RWPE2 (cell line): ENCODE results near the gene NFIX.
A peak's percentile ranks its signal among the peaks of the same experiment; 100 is the strongest.

Experiments
- ATAC-seq: fragments of 200-7000 bp; cut with Tn5 transposase; 3 replicates; pipeline ENCODE4 v1.9.1; 2021; ENCODE audit warnings: low read depth
- DNase-seq: peaks from one replicate; pipeline ENCODE4 v3.0.0-alpha.2; 2020; ENCODE audit warnings: low spot score
- H3K27ac ChIP-seq: fragments of 450-650 bp; 2 replicates; pipeline ENCODE4 v1.5.1; 2017; ENCODE audit warnings: mild to moderate bottlenecking; ENCODE audit not compliant: poor library complexity, severe bottlenecking
- H3K27me3 ChIP-seq: fragments of 250-450 bp; sonication (Bioruptor Pico); 2 replicates; pipeline ENCODE4 v1.5.1; 2021; ENCODE audit warnings: mild to moderate bottlenecking, moderate library complexity; ENCODE audit not compliant: insufficient read depth, poor library complexity, severe bottlenecking
- H3K36me3 ChIP-seq: fragments of 250-450 bp; sonication (Bioruptor Pico); 2 replicates; pipeline ENCODE4 v1.5.1; 2020; ENCODE audit warnings: low read depth, mild to moderate bottlenecking, moderate library complexity
- H3K4me1 ChIP-seq: fragments of 250-450 bp; sonication (Bioruptor Pico); 2 replicates; pipeline ENCODE4 v1.5.1; 2021; ENCODE audit warnings: mild to moderate bottlenecking, moderate library complexity; ENCODE audit not compliant: insufficient read depth, poor library complexity, severe bottlenecking
- H3K4me3 ChIP-seq: fragments of 250-450 bp; sonication (Bioruptor Pico); 2 replicates; pipeline ENCODE4 v1.5.1; 2021; ENCODE audit warnings: mild to moderate bottlenecking, moderate library complexity; ENCODE audit not compliant: severe bottlenecking
- H3K9me3 ChIP-seq: fragments of 250-450 bp; sonication (Bioruptor Pico); 2 replicates; pipeline ENCODE4 v1.5.1; 2021; ENCODE audit warnings: mild to moderate bottlenecking, moderate library complexity; ENCODE audit not compliant: severe bottlenecking
- TF ChIP-seq, protein P1 (sequence below): fragments of 450-650 bp; IDR thresholded peaks from one replicate; pipeline ENCODE4 v1.5.1; 2017; ENCODE audit warnings: mild to moderate bottlenecking, moderate library complexity; ENCODE audit not compliant: poor library complexity, severe bottlenecking

NFIX gene

DNA sequence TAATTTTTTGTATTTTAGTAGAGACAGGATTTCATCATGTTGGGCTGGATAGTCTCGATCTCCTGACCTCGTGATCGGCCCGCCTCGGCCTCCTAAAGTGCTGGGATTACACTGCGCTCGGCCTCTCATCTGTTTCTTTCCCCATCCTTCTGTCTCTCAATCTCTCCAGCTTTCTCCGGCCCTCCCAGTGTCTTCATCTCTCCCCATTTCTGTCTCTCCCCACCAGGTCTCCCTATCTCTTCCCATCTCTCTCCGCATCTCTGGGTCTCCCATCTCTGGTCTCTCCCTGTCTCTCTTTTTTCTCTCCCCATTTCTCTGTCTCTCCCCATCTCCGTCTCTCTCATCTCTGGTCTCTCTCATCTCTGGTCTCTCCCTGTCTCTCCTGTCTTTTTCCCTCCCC lies 12.2 kb upstream of the NFIX start:
- Histone ChIP-seq H3K9me3 (no peaks in the 10 kb centered on the region), H3K4me3 (peak overlapping the region; percentile 17), H3K27me3 (no peaks in the 10 kb centered on the region), H3K4me1 (no peaks in the 10 kb centered on the region), H3K36me3 (no peaks in the 10 kb centered on the region), H3K27ac (no peak overlapping the region)
- DNase-seq (no peak), ATAC-seq (no peak)
- TF ChIP-seq, protein P1, sequence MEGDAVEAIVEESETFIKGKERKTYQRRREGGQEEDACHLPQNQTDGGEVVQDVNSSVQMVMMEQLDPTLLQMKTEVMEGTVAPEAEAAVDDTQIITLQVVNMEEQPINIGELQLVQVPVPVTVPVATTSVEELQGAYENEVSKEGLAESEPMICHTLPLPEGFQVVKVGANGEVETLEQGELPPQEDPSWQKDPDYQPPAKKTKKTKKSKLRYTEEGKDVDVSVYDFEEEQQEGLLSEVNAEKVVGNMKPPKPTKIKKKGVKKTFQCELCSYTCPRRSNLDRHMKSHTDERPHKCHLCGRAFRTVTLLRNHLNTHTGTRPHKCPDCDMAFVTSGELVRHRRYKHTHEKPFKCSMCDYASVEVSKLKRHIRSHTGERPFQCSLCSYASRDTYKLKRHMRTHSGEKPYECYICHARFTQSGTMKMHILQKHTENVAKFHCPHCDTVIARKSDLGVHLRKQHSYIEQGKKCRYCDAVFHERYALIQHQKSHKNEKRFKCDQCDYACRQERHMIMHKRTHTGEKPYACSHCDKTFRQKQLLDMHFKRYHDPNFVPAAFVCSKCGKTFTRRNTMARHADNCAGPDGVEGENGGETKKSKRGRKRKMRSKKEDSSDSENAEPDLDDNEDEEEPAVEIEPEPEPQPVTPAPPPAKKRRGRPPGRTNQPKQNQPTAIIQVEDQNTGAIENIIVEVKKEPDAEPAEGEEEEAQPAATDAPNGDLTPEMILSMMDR, result no peak

DNA sequence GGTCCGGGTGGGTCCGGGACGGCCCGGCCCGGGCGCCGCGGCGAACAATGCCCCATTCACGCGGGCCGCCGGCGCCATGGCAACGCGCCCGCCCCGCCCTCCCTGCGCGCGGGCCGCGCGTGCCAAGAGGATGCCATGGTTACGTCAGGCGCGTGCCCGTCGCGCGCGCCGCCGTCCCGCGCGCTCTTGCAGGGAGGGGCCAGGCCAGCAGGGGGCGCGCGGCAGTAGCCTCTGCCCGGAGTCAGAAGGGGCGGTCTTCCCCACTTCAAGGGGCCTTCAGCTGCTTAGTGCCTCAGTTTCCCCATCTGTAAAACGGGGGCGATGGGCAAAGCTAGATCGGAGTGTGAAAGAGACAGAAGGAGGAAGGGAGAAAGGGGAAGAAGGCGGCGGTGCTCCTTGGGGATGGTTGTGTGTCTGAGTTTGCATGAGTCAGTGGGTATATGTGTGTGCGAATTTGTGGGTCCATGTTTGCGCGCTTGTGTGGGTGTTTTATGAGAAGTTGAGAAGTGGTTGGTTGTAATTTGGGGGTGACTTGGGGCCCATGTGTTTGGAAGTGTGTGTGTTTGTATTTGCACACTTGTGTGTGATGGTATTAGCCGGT lies 11.6 kb upstream of the NFIX start:
- TF ChIP-seq, protein P1, result peak; percentile 98
- no peak overlapping the region for H3K27ac ChIP-seq
- H3K4me1 ChIP-seq, result no peaks in the 10 kb centered on the region
- no peaks in the 10 kb centered on the region for H3K36me3 ChIP-seq
- ATAC-seq (peak; percentile 63), DNase-seq (no peak)
- no peaks in the 10 kb centered on the region for H3K27me3 ChIP-seq
- peak overlapping the region; percentile 17 for H3K4me3 ChIP-seq
- no peaks in the 10 kb centered on the region for H3K9me3 ChIP-seq

DNA sequence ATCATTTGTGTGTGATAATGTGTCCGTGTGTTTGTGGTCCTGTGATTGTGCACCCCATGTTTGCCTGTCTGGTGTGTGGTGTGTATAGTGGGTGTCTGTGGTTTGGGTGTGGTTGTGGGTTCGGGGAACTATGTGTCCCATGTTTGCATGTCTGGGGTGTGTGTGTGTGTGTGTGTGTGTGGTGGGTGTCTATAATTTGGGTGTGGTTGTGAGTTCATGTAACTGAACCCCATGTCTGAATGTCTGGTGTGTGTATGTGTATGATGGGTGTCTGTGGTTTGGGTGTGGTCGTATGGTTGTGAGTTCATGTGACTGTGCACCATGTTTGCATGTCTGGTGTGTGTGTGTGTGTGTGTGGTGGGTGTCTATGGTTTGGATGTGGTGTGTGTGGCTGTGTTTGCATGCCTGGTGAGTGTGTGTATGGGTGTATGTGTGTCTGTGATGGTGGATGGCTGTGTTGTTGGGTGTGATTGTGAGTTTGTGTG lies 11.1 kb upstream of the NFIX start:
- DNase-seq, result no peak
- no peaks in the 10 kb centered on the region for H3K4me1 ChIP-seq
- no peaks in the 10 kb centered on the region for H3K36me3 ChIP-seq
- no peaks in the 10 kb centered on the region for H3K27me3 ChIP-seq
- H3K9me3 ChIP-seq, result no peaks in the 10 kb centered on the region
- no peak overlapping the region for H3K4me3 ChIP-seq
- ATAC-seq, result no peak
- no peak overlapping the region for H3K27ac ChIP-seq
- TF ChIP-seq, protein P1, result no peak

DNA sequence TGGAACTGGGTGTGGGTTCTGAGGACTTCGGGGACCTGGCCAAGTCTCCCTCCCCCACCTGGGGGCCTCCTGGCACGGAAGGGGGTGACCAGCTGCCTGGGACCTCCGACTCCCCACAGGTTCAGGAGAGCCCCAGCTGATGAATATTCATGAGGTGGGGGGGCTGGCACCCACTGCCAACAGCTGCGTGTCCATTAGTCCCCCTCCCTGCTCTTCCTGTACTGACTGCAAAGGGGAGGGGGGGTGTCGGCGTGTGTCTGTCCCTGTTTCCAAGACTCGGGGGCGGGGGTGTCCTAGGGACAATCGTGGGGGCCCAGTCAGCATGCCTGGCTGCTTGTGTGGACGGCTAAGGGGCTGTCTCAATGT lies 10.6 kb upstream of the NFIX start:
- H3K27me3 ChIP-seq, result no peaks in the 10 kb centered on the region
- no peak overlapping the region for H3K27ac ChIP-seq
- H3K36me3 ChIP-seq, result no peaks in the 10 kb centered on the region
- no peaks in the 10 kb centered on the region for H3K4me1 ChIP-seq
- no peak for ATAC-seq
- H3K4me3 ChIP-seq, result no peak overlapping the region
- H3K9me3 ChIP-seq, result no peaks in the 10 kb centered on the region
- TF ChIP-seq, protein P1, result no peak
- DNase-seq, result no peak

DNA sequence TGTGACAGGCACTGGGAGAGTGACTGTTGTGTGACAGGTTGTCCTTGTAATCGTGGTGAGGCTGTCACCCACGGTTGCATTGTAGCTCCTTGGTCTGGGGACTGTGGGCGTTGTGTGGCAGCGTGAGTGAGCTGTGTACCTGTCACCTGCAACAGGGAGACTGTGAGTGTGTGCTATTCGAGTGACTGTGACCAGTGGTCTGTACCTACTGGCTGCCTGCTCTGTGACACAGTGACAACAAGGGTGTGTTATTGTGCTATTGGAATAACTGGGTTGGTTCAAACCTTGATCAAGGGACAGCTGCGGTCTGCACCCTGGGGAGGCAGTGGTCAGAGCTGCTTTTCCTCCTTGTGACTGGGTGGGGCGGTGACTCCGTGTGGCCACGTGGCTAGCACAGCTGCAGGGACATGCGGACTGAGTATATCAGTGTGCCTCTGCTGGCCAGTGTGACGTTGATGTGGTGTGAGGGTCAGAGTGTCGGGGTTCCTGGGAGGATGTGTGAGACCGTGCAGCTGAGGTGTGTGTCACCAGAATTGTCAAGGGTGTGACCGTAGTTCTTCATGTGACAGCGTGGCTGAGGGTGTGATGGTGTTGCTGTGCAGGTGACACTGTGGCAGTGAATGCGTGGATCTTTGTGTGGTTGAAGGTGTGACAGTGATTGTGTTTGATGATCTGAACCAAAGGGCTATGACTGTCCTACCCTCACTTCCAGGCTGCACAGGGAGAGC lies 10.1 kb upstream of the NFIX start:
- Histone ChIP-seq H3K9me3 (no peaks in the 10 kb centered on the region), H3K4me1 (no peaks in the 10 kb centered on the region), H3K36me3 (no peaks in the 10 kb centered on the region), H3K27me3 (no peaks in the 10 kb centered on the region), H3K27ac (no peak overlapping the region), H3K4me3 (no peak overlapping the region)
- DNase-seq (no peak), ATAC-seq (no peak)
- TF ChIP-seq, protein P1, result no peak
